HCT116 (cell line): ENCODE results near the gene ERRFI1. TPM values are rescaled to one million over a fixed set of nuclear protein-coding genes. Genes with fewer than 3 reads are reported as not detected.

Source experiments
- ATAC-seq: fragments of 200-7000 bp; cut with Tn5 transposase; 2 replicates; pipeline ENCODE4 v1.9.1; 2020; ENCODE audit warnings: mild to moderate bottlenecking, moderate library complexity
- BruUV-seq: library from RNA; stranded (reverse); fragments of 400-500 nt; replicated peaks from 2 replicates; lab custom pipeline; 2021; lab: Mats Ljungman, UMichigan
- CTCF ChIA-PET: fragments of 300-600 bp; sonication (Branson Sonifier 250); formaldehyde crosslinking; loops from one replicate; lab custom pipeline; 2021; ENCODE audit warnings: antibody characterized with exemption; lab: Charles Lee
- POLR2A ChIA-PET: fragments of 300-600, 350-600 bp; sonication (Branson Sonifier 250); formaldehyde crosslinking; loops from one replicate; lab custom pipeline; 2021; ENCODE audit warnings: antibody characterized with exemption; lab: Charles Lee
- RAD21 ChIA-PET, 2 experiments: fragments of 300-600 bp; sonication (Branson Sonifier 250); formaldehyde crosslinking; loops; one replicate each; lab custom pipeline; 2023; ENCODE audit warnings: low total read pairs in 2 of 2; ENCODE audit not compliant: uncharacterized antibody in 2 of 2, unreplicated experiment in 2 of 2, low non-redundant PET in 1 of 2; lab: Charles Lee
- DNase-seq: peaks from one replicate; pipeline ENCODE4 v3.0.0-alpha.2; 2010; ENCODE audit warnings: low read depth, low spot score
- H2AFZ ChIP-seq: fragments of 200-600 bp; shearing (Covaris generic), sonication (generic); 2 replicates; pipeline ENCODE4 v1.6.1; 2017; ENCODE audit warnings: low read depth, mixed run types, mixed read lengths, antibody characterized with exemption, low read length; ENCODE audit not compliant: poor library complexity, severe bottlenecking
- H3K27ac ChIP-seq: 2 replicates; pipeline ENCODE4 v1.5.1; 2012; ENCODE audit warnings: low read depth, low read length
- H3K27me3 ChIP-seq: fragments of 200-600 bp; sonication (generic); 2 replicates; pipeline ENCODE4 v1.6.1; 2016; ENCODE audit warnings: mixed run types, low read length, mixed read lengths; ENCODE audit not compliant: insufficient read depth
- H3K36me3 ChIP-seq, 2 experiments: fragments of 200-500 bp in 1 of 2; fragments of 200-600 bp in 1 of 2; sonication (Bioruptor generic) in 1 of 2; sonication (generic) in 1 of 2; 2 replicates each; pipeline versions ENCODE4 v1.5.1 to v1.6.1; 2014 to 2016; ENCODE audit warnings: low read length in 2 of 2, inconsistent platforms in 1 of 2, mixed read lengths in 1 of 2, mixed run types in 1 of 2; ENCODE audit not compliant: insufficient read depth in 2 of 2, control insufficient read depth in 1 of 2
- H3K4me1 ChIP-seq, 2 experiments: fragments of 200-600 bp in 1 of 2; sonication (generic) in 1 of 2; 2 replicates each; pipeline versions ENCODE4 v1.5.1 to v1.6.1; 2012 to 2017; ENCODE audit warnings: low read length in 2 of 2, inconsistent platforms in 1 of 2, mild to moderate bottlenecking in 1 of 2, mixed read lengths in 1 of 2, mixed run types in 1 of 2, moderate library complexity in 1 of 2; ENCODE audit not compliant: insufficient read depth in 2 of 2, control insufficient read depth in 1 of 2
- H3K4me2 ChIP-seq: fragments of 200-600 bp; sonication (generic); 2 replicates; pipeline ENCODE4 v1.6.1; 2017; ENCODE audit warnings: mixed run types, low read length, mixed read lengths
- H3K4me3 ChIP-seq, 2 experiments: fragments of 200-600 bp in 1 of 2; sonication (generic) in 1 of 2; replicated peaks in 1 of 2; 2 replicates each; pipeline ENCODE4 v1.5.1; 2011 to 2016; ENCODE audit warnings: low read length in 2 of 2, control low read depth in 1 of 2, low read depth in 1 of 2, mild to moderate bottlenecking in 1 of 2, mixed read lengths in 1 of 2, mixed run types in 1 of 2
- H3K79me2 ChIP-seq: fragments of 200-600 bp; sonication (generic); 2 replicates; pipeline ENCODE4 v1.6.1; 2017; ENCODE audit warnings: mild to moderate bottlenecking, mixed run types, low read length, moderate library complexity, mixed read lengths; ENCODE audit not compliant: insufficient read depth
- H3K9ac ChIP-seq: fragments of 200-600 bp; sonication (generic); 2 replicates; pipeline ENCODE4 v1.6.1; 2016; ENCODE audit warnings: low read length, mixed read lengths
- H3K9me2 ChIP-seq: fragments of 200-600 bp; sonication (generic), shearing (Covaris generic); 2 replicates; pipeline ENCODE4 v1.6.1; 2017; ENCODE audit warnings: mixed run types, mild to moderate bottlenecking, moderate library complexity; ENCODE audit not compliant: insufficient read depth
- H3K9me3 ChIP-seq, 2 experiments: fragments of 200-500 bp in 1 of 2; fragments of 200-600 bp in 1 of 2; sonication (Bioruptor generic) in 1 of 2; sonication (generic) in 1 of 2; 2 replicates each; pipeline ENCODE4 v1.6.1; 2014 to 2017; ENCODE audit warnings: low read length in 2 of 2, mixed read lengths in 2 of 2, inconsistent platforms in 1 of 2, low read depth in 1 of 2, mild to moderate bottlenecking in 1 of 2, mixed run types in 1 of 2, moderate library complexity in 1 of 2; ENCODE audit not compliant: control insufficient read depth in 1 of 2, insufficient read depth in 1 of 2
- H4K20me1 ChIP-seq: fragments of 200-600 bp; sonication (generic), shearing (Covaris generic); 2 replicates; pipeline ENCODE4 v1.6.1; 2017; ENCODE audit warnings: mixed run types, mild to moderate bottlenecking, moderate library complexity; ENCODE audit not compliant: insufficient read depth
- FOSL1 ChIP-seq: IDR thresholded peaks from 2 replicates; pipeline ENCODE4 v1.6.1; 2012; ENCODE audit warnings: low read depth
- POLR2AphosphoS5 ChIP-seq: IDR thresholded peaks from 2 replicates; pipeline ENCODE4 v1.6.1; 2011; ENCODE audit warnings: mild to moderate bottlenecking, low read depth, low read length, moderate library complexity
- SIN3A ChIP-seq: IDR thresholded peaks from 2 replicates; pipeline ENCODE4 v1.6.1; 2012; ENCODE audit warnings: low read depth
- intact Hi-C: fragments of 100-400 bp; cut with micrococcal nuclease; formaldehyde crosslinking; loops from 2 replicates; pipeline ENCODE4 v1.10.0; 2022
- total RNA-seq: library from RNA; stranded (reverse); gene quantifications from one replicate; pipeline ENCODE4 v1.2.1, GENCODE V29; 2021; ENCODE audit not compliant: unreplicated experiment

Gene ERRFI1
- total RNA-seq, 1 experiment from 2014 or later = 777 TPM

GRCh38 chr1:8006037-8006963 is 19.8 kb downstream of the ERRFI1 start:
- ChIA-PET POLR2A (interaction anchor here (1.2 to 1.6 kb wide), 2 partner anchors 16 to 308 kb away, joined by 3 to 5 read pairs; no protein-coding TSS in a partner anchor), CTCF (interaction anchor here (1.2 kb wide), 1 partner anchor 308 kb away, joined by 3 read pairs; no protein-coding TSS in a partner anchor), RAD21 (no interaction called here)
- Histone ChIP-seq H3K9ac (no peak overlapping the region), H3K9me3 (no peaks in the 10 kb centered on the region), H3K4me3 (no peak overlapping the region), H4K20me1 (peaks cover 8% of the 10 kb centered on the region; the same call in 1 of the 2 replicates), H2AFZ (no peak overlapping the region), H3K79me2 (peaks cover 18% of the 10 kb centered on the region), H3K9me2 (no peaks in the 10 kb centered on the region), H3K36me3 (peaks cover 9 to 10% of the 10 kb centered on the region in 2 experiments; a peak in 2 of 4 replicates), H3K4me2 (peak overlapping the region; percentile 29), H3K27ac (peak overlapping the region; percentile 41), H3K4me1 (peaks cover 28 to 65% of the 10 kb centered on the region in 2 experiments; a peak in 3 of 4 replicates), H3K27me3 (no peaks in the 10 kb centered on the region)
- DNase-seq (no peak), ATAC-seq (no peak)
- intact Hi-C loops = no loop called here
- TSS peak; percentile 2 for BruUV-seq
- TF ChIP-seq POLR2AphosphoS5 = peak; percentile 12; the same call in 1 of the 2 replicates
- no peak for TF ChIP-seq FOSL1

DNA sequence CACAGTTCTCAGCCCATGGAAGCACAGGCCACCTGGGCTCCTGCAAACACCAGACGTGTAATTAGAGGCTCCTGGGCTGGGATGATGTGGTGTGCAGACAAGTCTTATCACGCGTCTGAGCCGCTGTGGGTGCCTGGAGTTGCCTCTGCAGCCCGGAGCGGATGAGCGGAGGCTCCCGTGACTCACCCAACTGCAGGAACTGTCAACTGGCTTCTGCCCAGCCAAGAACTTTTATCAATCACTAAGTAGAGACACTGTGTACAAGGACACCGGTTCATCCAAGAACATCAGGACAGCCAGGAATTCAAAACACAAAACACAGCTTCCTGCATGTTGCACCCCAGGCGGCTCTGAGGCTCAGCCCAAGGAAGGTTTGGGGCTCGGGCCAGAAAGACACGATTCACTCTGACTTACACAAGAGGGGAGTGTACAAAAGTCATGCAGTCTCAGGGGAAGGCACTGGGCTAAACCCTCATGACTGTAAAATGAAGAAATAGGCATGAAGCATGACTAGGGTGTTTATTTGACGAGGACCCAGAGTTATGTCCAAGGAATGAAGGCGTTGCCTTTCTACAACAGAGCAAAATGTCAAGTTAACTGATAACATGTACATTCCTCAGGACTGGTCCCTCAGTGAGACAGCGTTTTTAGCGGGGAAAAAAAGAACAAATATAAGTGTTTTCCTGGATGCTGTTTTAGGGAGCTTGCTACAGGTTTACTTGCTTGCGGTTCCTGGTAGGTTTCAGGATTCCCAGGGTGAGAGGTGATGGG is 21.1 kb downstream of the ERRFI1 start:
- Histone ChIP-seq H3K9ac (peak overlapping the region; percentile 10; the same call in 1 of the 2 replicates), H3K4me1 (peaks cover 18 to 51% of the 10 kb centered on the region in 2 experiments; a peak in 3 of 4 replicates), H3K79me2 (peaks cover 5% of the 10 kb centered on the region), H3K9me3 (no peaks in the 10 kb centered on the region), H2AFZ (no peak overlapping the region), H3K27me3 (no peaks in the 10 kb centered on the region), H4K20me1 (no peaks in the 10 kb centered on the region; the same call in 1 of the 2 replicates), H3K9me2 (no peaks in the 10 kb centered on the region), H3K27ac (peak overlapping the region; percentile 41), H3K36me3 (no peaks in the 10 kb centered on the region), H3K4me2 (peak overlapping the region; percentile 45), H3K4me3 (no peak overlapping the region)
- TF ChIP-seq POLR2AphosphoS5 = peak; percentile 44
- TF ChIP-seq SIN3A = no peak
- ChIA-PET RAD21 (interaction anchor here in 1 of 2 experiments (0.7 kb wide), 1 partner anchor 30 kb away, joined by 3 read pairs; no protein-coding TSS in a partner anchor), CTCF (interaction anchor here (1.2 kb wide), 1 partner anchor 309 kb away, joined by 3 read pairs; no protein-coding TSS in a partner anchor), POLR2A (no interaction called here)
- ATAC-seq = peak; percentile 59
- DNase-seq = no peak
- intact Hi-C loops = no loop called here
- no TSS peak for BruUV-seq
